ENCODE measurements around the gene DMTF1. TPM values are rescaled to one million over a fixed set of nuclear protein-coding genes. Genes with fewer than 3 reads are reported as not detected.
A peak's percentile ranks its signal among the peaks of the same experiment; 100 is the strongest.

DMTF1 gene
- total and polyA plus RNA-seq, 10 of the 15 experiments (the other 5 are each of a cell fraction or from before 2014, with no cell fraction given), result 24.3 to 191 (median 72.0) TPM

GRCh38 chr7:87129848-87130247, 22.4 kb upstream of the DMTF1 start (continued):
- TF ChIP-seq ZNF687 (IDR thresholded peaks at IDR 0.05) (no peak), LARP7 (IDR thresholded peaks at IDR 0.05) (no peak), JUND (IDR thresholded peaks at IDR 0.05; ENCODE audit: low read depth, low read length) (no peak), USF2 (IDR thresholded peaks at IDR 0.05; ENCODE audit: borderline replicate concordance, low read depth, low read length) (no peak), DPF2 (IDR thresholded peaks at IDR 0.05) (no peak), ZZZ3 (IDR thresholded peaks at IDR 0.05; ENCODE audit: control insufficient read depth, insufficient read length, low read depth) (no peak), POLR2AphosphoS5 (IDR thresholded peaks at IDR 0.05; ENCODE audit: low read length) (no peak), CREM (IDR thresholded peaks at IDR 0.05; ENCODE audit: low read depth) (peak; percentile 85), ZBTB11 (CRISPR knock-in tag; IDR thresholded peaks at IDR 0.05) (no peak), MEF2A (IDR thresholded peaks at IDR 0.05; ENCODE audit: insufficient read depth, low read depth, low read length) (peak; percentile 99), NFIC (IDR thresholded peaks at IDR 0.05; ENCODE audit: low read depth, low read length) (peak; percentile 91), NBN (IDR thresholded peaks at IDR 0.05) (no peak), NR2C2 (IDR thresholded peaks at IDR 0.05; ENCODE audit: borderline replicate concordance, control insufficient read depth, insufficient read length, low read depth) (no peak), SMC3 (IDR thresholded peaks at IDR 0.05; ENCODE audit: borderline replicate concordance, low read length) (no peak), TAF1 (IDR thresholded peaks at IDR 0.05; ENCODE audit: borderline replicate concordance, low read depth, low read length) (no peak), FOS (IDR thresholded peaks at IDR 0.05; ENCODE audit: borderline replicate concordance, extremely low read depth, insufficient read length) (no peak), MXI1 (IDR thresholded peaks at IDR 0.05; ENCODE audit: low read depth, low read length) (no peak), BCL3 (IDR thresholded peaks at IDR 0.05; ENCODE audit: borderline replicate concordance, insufficient read depth, low read depth, low read length, poor library complexity, severe bottlenecking) (peak; percentile 24), CTCF (IDR thresholded peaks at IDR 0.05 in 2 of 3, conservative IDR thresholded peaks at IDR 0.05 in 1 of 3; ENCODE audit: control insufficient read depth in 2 of 3, extremely low read depth in 1 of 3, insufficient read depth in 1 of 3, low read depth in 3 of 3, low read length in 3 of 3) (no peak)

All from GM12878 (cell line).